ENCODE data around the gene ANO4.

GRCh38 chr12:100851637-100852036, 57.1 kb downstream of the ANO4 start:
- TF ChIP-seq POLR2AphosphoS5 (IDR thresholded peaks at IDR 0.05; ENCODE audit: low read depth) (no peak), CTCF (IDR thresholded peaks at IDR 0.05; ENCODE audit: insufficient read depth, low read length) (no peak)

All from HL-60 (cell line).